GM12878 (cell line): ENCODE data around the gene DHX16.

Source experiments
- EGR1 ChIP-seq, 2 experiments: IDR thresholded peaks; 1 replicate in 1 of 2; 2 replicates in 1 of 2; pipeline ENCODE4 v1.6.1; 2011 to 2012; ENCODE audit warnings: low read depth in 2 of 2, low read length in 2 of 2, borderline replicate concordance in 1 of 2, mild to moderate bottlenecking in 1 of 2, moderate library complexity in 1 of 2
- FOS ChIP-seq: IDR thresholded peaks from 3 replicates; pipeline ENCODE4 v1.6.1; 2011; ENCODE audit warnings: borderline replicate concordance; ENCODE audit not compliant: insufficient read length; ENCODE audit errors: extremely low read depth
- MYC ChIP-seq: IDR thresholded peaks from 2 replicates; pipeline ENCODE4 v1.6.1; 2011; ENCODE audit warnings: mild to moderate bottlenecking, low read length, moderate library complexity, inconsistent platforms; ENCODE audit not compliant: insufficient read depth, insufficient replicate concordance, insufficient read length, severe bottlenecking
- NR2C2 ChIP-seq: IDR thresholded peaks from 2 replicates; pipeline ENCODE4 v1.6.1; 2011; ENCODE audit warnings: borderline replicate concordance, low read depth; ENCODE audit not compliant: control insufficient read depth, insufficient read length
- POLR2A ChIP-seq: IDR thresholded peaks from 2 replicates; pipeline ENCODE4 v1.6.1; 2011; ENCODE audit warnings: low read depth, mild to moderate bottlenecking, low read length
- SUPT20H ChIP-seq: IDR thresholded peaks from 2 replicates; pipeline ENCODE4 v1.6.1; 2011; ENCODE audit warnings: low read depth, mild to moderate bottlenecking, low read length, moderate library complexity, borderline replicate concordance; ENCODE audit not compliant: control insufficient read depth
- YY1 ChIP-seq: IDR thresholded peaks from 2 replicates; pipeline ENCODE4 v1.6.1; 2011; ENCODE audit warnings: low read depth, mild to moderate bottlenecking, low read length
- ZNF274 ChIP-seq: IDR thresholded peaks from one replicate; pipeline ENCODE4 v1.8.0; 2011; ENCODE audit not compliant: insufficient read length, insufficient read depth
- TF ChIP-seq, protein P1 (sequence below), 3 experiments: IDR thresholded peaks in 2 of 3; conservative IDR thresholded peaks in 1 of 3; 2 replicates each; pipeline ENCODE4 v1.5.1; 2011; ENCODE audit warnings: low read depth in 3 of 3, low read length in 3 of 3, mild to moderate bottlenecking in 3 of 3, control low read depth in 2 of 3, moderate library complexity in 2 of 3, inconsistent platforms in 1 of 3, mixed read lengths in 1 of 3; ENCODE audit not compliant: control insufficient read depth in 2 of 3, insufficient read depth in 1 of 3; ENCODE audit errors: extremely low read depth in 1 of 3

DNA sequence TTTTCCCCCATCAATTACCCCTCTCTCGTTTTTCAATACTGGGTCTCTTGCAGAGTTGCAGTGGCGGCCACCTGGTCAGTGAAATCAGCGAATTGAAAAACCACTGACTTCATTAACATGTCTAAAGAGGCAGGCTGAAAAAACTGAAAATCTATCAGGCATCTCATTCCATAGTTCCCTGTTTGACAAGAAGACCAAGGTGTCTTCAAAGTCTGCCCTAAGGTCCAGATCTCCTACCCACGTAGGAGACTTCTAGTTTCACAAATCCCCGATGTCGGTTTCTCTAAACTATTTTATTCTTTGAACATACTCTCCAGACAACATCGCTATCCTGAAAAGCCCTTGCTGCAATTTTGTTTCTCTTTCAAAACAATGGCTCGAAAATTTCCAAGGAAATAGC is 46.5 kb upstream of the DHX16 start:
- TF ChIP-seq, protein P1, sequence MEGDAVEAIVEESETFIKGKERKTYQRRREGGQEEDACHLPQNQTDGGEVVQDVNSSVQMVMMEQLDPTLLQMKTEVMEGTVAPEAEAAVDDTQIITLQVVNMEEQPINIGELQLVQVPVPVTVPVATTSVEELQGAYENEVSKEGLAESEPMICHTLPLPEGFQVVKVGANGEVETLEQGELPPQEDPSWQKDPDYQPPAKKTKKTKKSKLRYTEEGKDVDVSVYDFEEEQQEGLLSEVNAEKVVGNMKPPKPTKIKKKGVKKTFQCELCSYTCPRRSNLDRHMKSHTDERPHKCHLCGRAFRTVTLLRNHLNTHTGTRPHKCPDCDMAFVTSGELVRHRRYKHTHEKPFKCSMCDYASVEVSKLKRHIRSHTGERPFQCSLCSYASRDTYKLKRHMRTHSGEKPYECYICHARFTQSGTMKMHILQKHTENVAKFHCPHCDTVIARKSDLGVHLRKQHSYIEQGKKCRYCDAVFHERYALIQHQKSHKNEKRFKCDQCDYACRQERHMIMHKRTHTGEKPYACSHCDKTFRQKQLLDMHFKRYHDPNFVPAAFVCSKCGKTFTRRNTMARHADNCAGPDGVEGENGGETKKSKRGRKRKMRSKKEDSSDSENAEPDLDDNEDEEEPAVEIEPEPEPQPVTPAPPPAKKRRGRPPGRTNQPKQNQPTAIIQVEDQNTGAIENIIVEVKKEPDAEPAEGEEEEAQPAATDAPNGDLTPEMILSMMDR (IDR thresholded peaks at IDR 0.05 in 2 of 3, conservative IDR thresholded peaks at IDR 0.05 in 1 of 3; ENCODE audit: control insufficient read depth in 2 of 3, extremely low read depth in 1 of 3, insufficient read depth in 1 of 3, low read depth in 3 of 3, low read length in 3 of 3): no peak
- TF ChIP-seq YY1 (no peak), MYC (no peak), POLR2A (no peak), ZNF274 (no peak), SUPT20H (no peak), NR2C2 (no peak), EGR1 (IDR thresholded peaks at IDR 0.05; ENCODE audit: borderline replicate concordance in 1 of 2, low read depth in 2 of 2, low read length in 2 of 2) (no peak), FOS (no peak)
